ENCODE measurements around the gene MYBBP1A. TPM values are rescaled to one million over a fixed set of nuclear protein-coding genes. Genes with fewer than 3 reads are reported as not detected.
"Not testable (repeated sequence)": the region's sequence is repeated elsewhere in the genome, so short reads cannot be mapped to it uniquely, and the experiment has no call there.

The MYBBP1A gene
- total RNA-seq, 4 donors from 2014 or later: 25.4 to 148 (median 81.5) TPM

DNA sequence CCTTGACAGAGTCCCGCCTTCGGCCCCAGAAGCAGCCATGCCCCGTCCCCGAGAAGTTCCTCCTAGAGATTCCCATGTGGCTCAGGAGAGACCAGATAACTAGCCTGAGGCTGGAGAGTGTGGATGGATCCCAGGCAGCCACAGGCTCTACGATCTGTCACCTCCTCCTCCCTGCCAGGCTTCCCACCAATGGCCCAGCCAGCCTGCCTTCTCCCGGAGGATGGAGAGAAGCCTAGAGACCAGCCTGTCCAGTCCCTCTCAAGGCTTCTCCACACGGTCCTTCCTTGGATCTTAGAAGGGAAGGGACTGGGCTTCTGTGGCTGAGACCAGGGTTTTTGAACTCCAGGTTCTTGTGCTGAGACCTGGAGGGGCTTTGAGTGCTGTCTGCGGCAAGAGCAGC is 27.5 kb upstream of the MYBBP1A start:
- TF ChIP-seq EP300 (IDR thresholded peaks at IDR 0.05; ENCODE audit: low read depth) (no peak), POLR2AphosphoS5 (IDR thresholded peaks at IDR 0.05) (no peak), POLR2A (IDR thresholded peaks at IDR 0.05) (no peak)
- TF ChIP-seq, protein P1, sequence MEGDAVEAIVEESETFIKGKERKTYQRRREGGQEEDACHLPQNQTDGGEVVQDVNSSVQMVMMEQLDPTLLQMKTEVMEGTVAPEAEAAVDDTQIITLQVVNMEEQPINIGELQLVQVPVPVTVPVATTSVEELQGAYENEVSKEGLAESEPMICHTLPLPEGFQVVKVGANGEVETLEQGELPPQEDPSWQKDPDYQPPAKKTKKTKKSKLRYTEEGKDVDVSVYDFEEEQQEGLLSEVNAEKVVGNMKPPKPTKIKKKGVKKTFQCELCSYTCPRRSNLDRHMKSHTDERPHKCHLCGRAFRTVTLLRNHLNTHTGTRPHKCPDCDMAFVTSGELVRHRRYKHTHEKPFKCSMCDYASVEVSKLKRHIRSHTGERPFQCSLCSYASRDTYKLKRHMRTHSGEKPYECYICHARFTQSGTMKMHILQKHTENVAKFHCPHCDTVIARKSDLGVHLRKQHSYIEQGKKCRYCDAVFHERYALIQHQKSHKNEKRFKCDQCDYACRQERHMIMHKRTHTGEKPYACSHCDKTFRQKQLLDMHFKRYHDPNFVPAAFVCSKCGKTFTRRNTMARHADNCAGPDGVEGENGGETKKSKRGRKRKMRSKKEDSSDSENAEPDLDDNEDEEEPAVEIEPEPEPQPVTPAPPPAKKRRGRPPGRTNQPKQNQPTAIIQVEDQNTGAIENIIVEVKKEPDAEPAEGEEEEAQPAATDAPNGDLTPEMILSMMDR (IDR thresholded peaks at IDR 0.05): no peak
- H3K27me3 ChIP-seq: peaks cover 46% of the 10 kb centered on the region
- no peak overlapping the region for H3K4me3 ChIP-seq
- DNase-seq: no peak
- WGBS, 2 donors (ENCODE audit: low coverage in 1 of 2): 81% methylated on average over 8 of the region's 8 CpGs; no CpG with 5 or more reads in 1 of the 2 donors
- intact Hi-C loops (cut with DNase I; ENCODE audit: low total_unique reads) (no loop called here), in situ Hi-C loops (cut with MboI; ENCODE audit: low pct_ligation_motif_present in 1 of 4, low pct_unique_long_range_greater_than_20kb in 1 of 4, low sequenced_read_pairs in 3 of 4) (no loop called here)
- H3K9me3 ChIP-seq: no peaks in the 10 kb centered on the region
- H3K4me1 ChIP-seq: peaks cover 0 to 16% (median 12%) of the 10 kb centered on the region in 4 donors
- no peaks in the 10 kb centered on the region for H3K36me3 ChIP-seq
- H3K27ac ChIP-seq: no peak overlapping the region

DNA sequence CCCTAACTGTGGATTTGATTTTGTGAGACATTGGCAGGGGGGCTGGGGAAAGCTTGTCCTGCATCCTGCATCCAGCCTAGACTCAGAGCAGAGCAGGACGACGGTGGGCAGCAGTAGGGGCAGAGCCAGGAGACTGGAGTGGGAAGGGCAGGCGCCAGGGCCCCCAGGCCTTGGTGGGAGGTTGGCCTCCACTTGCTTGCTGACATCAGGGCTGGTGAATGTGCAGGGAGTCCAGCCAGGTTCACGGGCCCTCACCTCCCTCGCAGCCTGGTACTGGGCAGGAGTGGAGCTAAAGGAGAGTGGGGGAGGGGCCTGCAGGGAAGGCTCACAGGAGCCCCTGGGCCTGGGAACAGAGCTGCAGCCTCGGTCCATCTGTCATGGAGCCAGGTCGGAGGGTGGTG is 26.9 kb upstream of the MYBBP1A start:
- peaks cover 0 to 16% (median 12%) of the 10 kb centered on the region in 4 donors for H3K4me1 ChIP-seq
- TF ChIP-seq, protein P1 (IDR thresholded peaks at IDR 0.05): no peak
- no peak for TF ChIP-seq EP300 (IDR thresholded peaks at IDR 0.05; ENCODE audit: low read depth)
- TF ChIP-seq POLR2AphosphoS5 (IDR thresholded peaks at IDR 0.05): no peak
- TF ChIP-seq POLR2A (IDR thresholded peaks at IDR 0.05): no peak
- H3K27ac ChIP-seq: no peak overlapping the region
- H3K4me3 ChIP-seq: no peak overlapping the region
- no peak for DNase-seq
- peaks cover 46% of the 10 kb centered on the region for H3K27me3 ChIP-seq
- intact Hi-C loops (cut with DNase I; ENCODE audit: low total_unique reads): no loop called here
- H3K9me3 ChIP-seq: no peaks in the 10 kb centered on the region
- in situ Hi-C loops (cut with MboI; ENCODE audit: low pct_ligation_motif_present in 1 of 4, low pct_unique_long_range_greater_than_20kb in 1 of 4, low sequenced_read_pairs in 3 of 4): no loop called here
- WGBS, 2 donors (ENCODE audit: low coverage in 1 of 2): 70% methylated on average over 7 of the region's 7 CpGs; no CpG with 5 or more reads in 1 of the 2 donors
- H3K36me3 ChIP-seq: no peaks in the 10 kb centered on the region

DNA sequence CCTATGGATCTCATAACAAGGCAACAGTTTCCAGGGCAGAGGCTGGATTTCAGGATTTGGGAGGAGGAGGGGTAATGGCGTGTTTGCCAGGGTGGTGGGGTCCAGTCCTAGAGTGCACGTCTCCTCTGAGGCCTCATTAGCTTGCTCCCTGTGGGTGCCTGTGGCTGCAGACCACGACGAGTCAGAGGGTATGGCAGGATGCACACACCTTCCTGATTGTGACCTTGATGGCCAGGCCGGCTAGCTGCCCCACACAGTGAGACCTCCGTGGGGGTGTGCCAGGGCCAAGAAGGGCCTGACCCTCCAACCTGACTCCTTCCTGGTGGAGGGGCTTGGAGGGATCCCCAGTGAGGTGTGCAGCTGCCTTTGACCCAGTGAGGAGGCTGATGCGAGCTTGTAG is 25.1 kb upstream of the MYBBP1A start:
- Histone ChIP-seq H3K36me3 (no peaks in the 10 kb centered on the region), H3K9me3 (no peaks in the 10 kb centered on the region), H3K27me3 (peaks cover 39% of the 10 kb centered on the region), H3K4me3 (no peak overlapping the region), H3K27ac (no peak overlapping the region), H3K4me1 (peaks cover 0 to 16% (median 12%) of the 10 kb centered on the region in 4 donors)
- intact Hi-C loops (cut with DNase I; ENCODE audit: low total_unique reads): no loop called here
- in situ Hi-C loops (cut with MboI; ENCODE audit: low pct_ligation_motif_present in 1 of 4, low pct_unique_long_range_greater_than_20kb in 1 of 4, low sequenced_read_pairs in 3 of 4): no loop called here
- 59% methylated on average over 6 of the region's 7 CpGs; no CpG with 5 or more reads in 1 of the 2 donors for WGBS, 2 donors (ENCODE audit: low coverage in 1 of 2)
- no peak for DNase-seq
- no peak for TF ChIP-seq EP300 (IDR thresholded peaks at IDR 0.05; ENCODE audit: low read depth)

DNA sequence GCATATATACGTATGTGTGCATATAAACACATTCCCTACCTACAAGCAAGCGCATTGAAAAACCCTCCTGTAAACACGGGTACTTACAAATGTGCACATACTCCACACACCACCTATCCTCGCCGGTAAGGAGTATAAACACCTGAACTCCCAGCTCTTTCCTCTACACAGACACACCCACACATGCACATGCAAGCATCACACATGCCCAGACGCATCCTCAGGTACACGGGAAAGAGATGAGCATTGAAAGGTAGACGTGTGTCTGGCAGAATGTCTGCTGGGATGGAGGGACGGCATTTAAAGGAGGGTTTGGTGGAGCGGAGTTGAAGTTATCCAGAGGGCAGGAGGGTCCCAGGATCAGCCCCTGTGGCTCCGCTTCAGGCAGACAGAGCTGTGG is 24.5 kb upstream of the MYBBP1A start:
- H3K36me3 ChIP-seq: no peaks in the 10 kb centered on the region
- TF ChIP-seq POLR2A (IDR thresholded peaks at IDR 0.05) (no peak), EP300 (IDR thresholded peaks at IDR 0.05; ENCODE audit: low read depth) (no peak)
- TF ChIP-seq, protein P1 (IDR thresholded peaks at IDR 0.05): no peak
- DNase-seq: no peak
- in situ Hi-C loops (cut with MboI; ENCODE audit: low pct_ligation_motif_present in 1 of 4, low pct_unique_long_range_greater_than_20kb in 1 of 4, low sequenced_read_pairs in 3 of 4): loop anchor here in 2 of 4 donors (10.0 kb wide), 1 partner anchor 45 kb away; no protein-coding TSS in a partner anchor
- 80 to 87% methylated on average over 3 to 11 of the region's 11 CpGs for WGBS, 2 donors (ENCODE audit: low coverage in 1 of 2)
- no peaks in the 10 kb centered on the region for H3K9me3 ChIP-seq
- peaks cover 33% of the 10 kb centered on the region for H3K27me3 ChIP-seq
- peaks cover 0 to 10% (median 9%) of the 10 kb centered on the region in 4 donors for H3K4me1 ChIP-seq
- intact Hi-C loops (cut with DNase I; ENCODE audit: low total_unique reads): no loop called here
- no peak overlapping the region for H3K4me3 ChIP-seq
- no peak overlapping the region for H3K27ac ChIP-seq

DNA sequence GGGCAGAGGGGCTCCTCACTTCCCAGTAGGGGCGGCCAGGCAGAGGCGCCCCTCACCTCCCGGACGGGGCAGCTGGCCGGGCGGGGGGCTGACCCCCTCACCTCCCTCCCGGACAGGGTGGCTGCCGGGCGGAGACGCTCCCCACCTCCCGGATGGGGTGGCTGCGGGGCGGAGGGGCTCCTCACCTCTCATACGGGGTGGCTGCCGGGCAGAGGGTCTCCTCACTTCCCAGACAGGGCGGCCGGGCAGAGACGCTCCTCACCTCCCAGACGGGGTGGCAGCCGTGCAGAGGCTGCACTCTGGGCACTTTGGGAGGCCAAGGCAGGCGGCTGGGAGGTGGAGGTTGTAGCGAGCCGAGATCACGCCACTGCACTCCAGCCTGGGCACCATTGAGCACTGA is 23.2 kb upstream of the MYBBP1A start:
- H3K27ac ChIP-seq; H3K36me3 ChIP-seq; H3K4me3 ChIP-seq; H3K4me1 ChIP-seq; H3K9me3 ChIP-seq; DNase-seq; intact Hi-C loops (cut with DNase I; ENCODE audit: low total_unique reads): not testable (repeated sequence)
- 94% methylated on average over 13 of the region's 24 CpGs; no CpG with 5 or more reads in 1 of the 2 donors for WGBS, 2 donors (ENCODE audit: low coverage in 1 of 2)
- peaks cover 19% of the 10 kb centered on the region for H3K27me3 ChIP-seq
- in situ Hi-C loops (cut with MboI; ENCODE audit: low pct_ligation_motif_present in 1 of 4, low pct_unique_long_range_greater_than_20kb in 1 of 4, low sequenced_read_pairs in 3 of 4): loop anchor here in 2 of 4 donors (10.0 kb wide), 1 partner anchor 46 kb away; no protein-coding TSS in a partner anchor
